ENCODE data around the gene DNAJC3.

Gene DNAJC3

DNA sequence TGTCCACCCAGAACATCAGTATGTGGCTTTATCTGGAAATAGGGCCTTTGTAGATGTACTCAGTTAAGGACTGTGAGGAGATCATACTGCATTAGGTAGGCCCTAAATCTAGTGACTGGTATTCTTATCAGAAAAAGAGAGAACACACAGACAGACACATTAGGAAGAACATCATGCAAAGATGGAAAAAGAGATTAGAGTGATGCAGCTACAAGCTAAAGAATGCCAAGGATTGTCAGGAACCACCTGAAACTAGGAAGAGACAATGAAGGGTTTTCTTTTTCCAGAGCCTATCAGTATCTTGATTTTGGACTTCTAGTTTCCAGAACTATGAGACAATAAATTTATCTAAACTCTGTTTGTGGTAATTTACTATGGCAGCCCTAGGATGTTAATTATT, 17.4 kb upstream of the DNAJC3 start:
- TF ChIP-seq, protein P1, sequence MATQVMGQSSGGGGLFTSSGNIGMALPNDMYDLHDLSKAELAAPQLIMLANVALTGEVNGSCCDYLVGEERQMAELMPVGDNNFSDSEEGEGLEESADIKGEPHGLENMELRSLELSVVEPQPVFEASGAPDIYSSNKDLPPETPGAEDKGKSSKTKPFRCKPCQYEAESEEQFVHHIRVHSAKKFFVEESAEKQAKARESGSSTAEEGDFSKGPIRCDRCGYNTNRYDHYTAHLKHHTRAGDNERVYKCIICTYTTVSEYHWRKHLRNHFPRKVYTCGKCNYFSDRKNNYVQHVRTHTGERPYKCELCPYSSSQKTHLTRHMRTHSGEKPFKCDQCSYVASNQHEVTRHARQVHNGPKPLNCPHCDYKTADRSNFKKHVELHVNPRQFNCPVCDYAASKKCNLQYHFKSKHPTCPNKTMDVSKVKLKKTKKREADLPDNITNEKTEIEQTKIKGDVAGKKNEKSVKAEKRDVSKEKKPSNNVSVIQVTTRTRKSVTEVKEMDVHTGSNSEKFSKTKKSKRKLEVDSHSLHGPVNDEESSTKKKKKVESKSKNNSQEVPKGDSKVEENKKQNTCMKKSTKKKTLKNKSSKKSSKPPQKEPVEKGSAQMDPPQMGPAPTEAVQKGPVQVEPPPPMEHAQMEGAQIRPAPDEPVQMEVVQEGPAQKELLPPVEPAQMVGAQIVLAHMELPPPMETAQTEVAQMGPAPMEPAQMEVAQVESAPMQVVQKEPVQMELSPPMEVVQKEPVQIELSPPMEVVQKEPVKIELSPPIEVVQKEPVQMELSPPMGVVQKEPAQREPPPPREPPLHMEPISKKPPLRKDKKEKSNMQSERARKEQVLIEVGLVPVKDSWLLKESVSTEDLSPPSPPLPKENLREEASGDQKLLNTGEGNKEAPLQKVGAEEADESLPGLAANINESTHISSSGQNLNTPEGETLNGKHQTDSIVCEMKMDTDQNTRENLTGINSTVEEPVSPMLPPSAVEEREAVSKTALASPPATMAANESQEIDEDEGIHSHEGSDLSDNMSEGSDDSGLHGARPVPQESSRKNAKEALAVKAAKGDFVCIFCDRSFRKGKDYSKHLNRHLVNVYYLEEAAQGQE (IDR thresholded peaks at IDR 0.05; ENCODE audit: insufficient read depth in 1 of 2, low read depth in 2 of 2, low read length in 2 of 2), result no peak
- TF ChIP-seq SIN3A (IDR thresholded peaks at IDR 0.05; ENCODE audit: borderline replicate concordance, insufficient read depth, low read length) (no peak), FOXP2 (optimal IDR thresholded peaks at IDR 0.05; ENCODE audit: borderline replicate concordance, extremely low read depth, extremely low read length, insufficient read depth) (no peak), POLR2AphosphoS5 (IDR thresholded peaks at IDR 0.05; ENCODE audit: low read depth, low read length) (no peak), TAF1 (IDR thresholded peaks at IDR 0.05; ENCODE audit: borderline replicate concordance, insufficient read depth, low read length) (no peak)

DNA sequence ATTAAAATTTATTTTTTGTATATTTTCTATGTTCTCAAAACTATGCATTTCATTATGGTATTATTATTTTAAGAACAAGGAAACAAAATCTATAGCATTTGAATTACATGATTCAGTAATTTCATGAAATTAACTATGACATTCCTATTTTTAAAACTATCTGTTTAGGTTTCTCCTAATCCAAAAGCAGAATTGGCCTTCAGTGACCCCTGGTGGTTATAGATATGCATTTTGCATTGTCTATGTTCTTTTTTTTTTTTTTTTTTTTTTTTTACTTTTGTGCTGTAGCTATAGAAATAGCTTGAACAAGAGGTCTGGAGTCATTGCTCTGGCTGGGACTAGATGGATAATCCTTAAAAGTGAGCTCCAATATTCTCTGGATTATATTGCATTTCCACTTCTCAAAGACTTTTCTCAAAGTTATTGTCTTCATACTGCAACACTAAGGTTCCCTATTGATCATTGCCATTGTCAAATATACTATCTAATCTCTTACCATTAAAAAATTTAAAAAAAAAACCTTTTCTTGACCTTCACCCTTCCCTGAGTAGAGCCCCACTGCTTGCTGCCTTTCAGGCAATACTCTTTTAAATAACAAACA, 15.9 kb upstream of the DNAJC3 start:
- TF ChIP-seq FOXP2 (optimal IDR thresholded peaks at IDR 0.05; ENCODE audit: borderline replicate concordance, extremely low read depth, extremely low read length, insufficient read depth), result no peak
- no peak for TF ChIP-seq TAF1 (IDR thresholded peaks at IDR 0.05; ENCODE audit: borderline replicate concordance, insufficient read depth, low read length)
- TF ChIP-seq, protein P1 (IDR thresholded peaks at IDR 0.05; ENCODE audit: insufficient read depth in 1 of 2, low read depth in 2 of 2, low read length in 2 of 2), result no peak
- no peak for TF ChIP-seq POLR2AphosphoS5 (IDR thresholded peaks at IDR 0.05; ENCODE audit: low read depth, low read length)
- TF ChIP-seq SIN3A (IDR thresholded peaks at IDR 0.05; ENCODE audit: borderline replicate concordance, insufficient read depth, low read length), result no peak

DNA sequence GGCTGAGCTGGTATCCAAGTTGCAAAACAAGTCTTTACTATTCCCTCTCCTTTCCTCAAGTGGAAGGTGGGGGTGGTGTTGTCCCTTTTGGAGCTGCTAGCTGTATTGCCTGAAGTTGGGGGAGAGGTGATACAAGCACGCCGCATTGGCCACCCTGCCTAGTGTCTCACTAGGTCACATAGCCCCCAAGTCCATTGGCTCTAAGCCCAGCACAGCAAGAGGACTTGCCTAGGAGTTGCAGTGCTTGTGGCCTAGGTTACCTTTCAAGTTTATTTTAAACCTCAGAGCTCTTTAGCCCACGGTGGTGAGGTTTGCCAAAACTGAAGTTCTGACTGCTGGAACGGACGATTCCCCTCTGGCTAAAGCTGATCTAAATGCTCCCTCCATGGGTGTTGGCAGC, 5.3 kb upstream of the DNAJC3 start:
- no peak for TF ChIP-seq TAF1 (IDR thresholded peaks at IDR 0.05; ENCODE audit: borderline replicate concordance, insufficient read depth, low read length)
- TF ChIP-seq, protein P1 (IDR thresholded peaks at IDR 0.05; ENCODE audit: insufficient read depth in 1 of 2, low read depth in 2 of 2, low read length in 2 of 2), result no peak
- TF ChIP-seq FOXP2 (optimal IDR thresholded peaks at IDR 0.05; ENCODE audit: borderline replicate concordance, extremely low read depth, extremely low read length, insufficient read depth), result no peak
- no peak for TF ChIP-seq POLR2AphosphoS5 (IDR thresholded peaks at IDR 0.05; ENCODE audit: low read depth, low read length)
- TF ChIP-seq SIN3A (IDR thresholded peaks at IDR 0.05; ENCODE audit: borderline replicate concordance, insufficient read depth, low read length), result no peak

DNA sequence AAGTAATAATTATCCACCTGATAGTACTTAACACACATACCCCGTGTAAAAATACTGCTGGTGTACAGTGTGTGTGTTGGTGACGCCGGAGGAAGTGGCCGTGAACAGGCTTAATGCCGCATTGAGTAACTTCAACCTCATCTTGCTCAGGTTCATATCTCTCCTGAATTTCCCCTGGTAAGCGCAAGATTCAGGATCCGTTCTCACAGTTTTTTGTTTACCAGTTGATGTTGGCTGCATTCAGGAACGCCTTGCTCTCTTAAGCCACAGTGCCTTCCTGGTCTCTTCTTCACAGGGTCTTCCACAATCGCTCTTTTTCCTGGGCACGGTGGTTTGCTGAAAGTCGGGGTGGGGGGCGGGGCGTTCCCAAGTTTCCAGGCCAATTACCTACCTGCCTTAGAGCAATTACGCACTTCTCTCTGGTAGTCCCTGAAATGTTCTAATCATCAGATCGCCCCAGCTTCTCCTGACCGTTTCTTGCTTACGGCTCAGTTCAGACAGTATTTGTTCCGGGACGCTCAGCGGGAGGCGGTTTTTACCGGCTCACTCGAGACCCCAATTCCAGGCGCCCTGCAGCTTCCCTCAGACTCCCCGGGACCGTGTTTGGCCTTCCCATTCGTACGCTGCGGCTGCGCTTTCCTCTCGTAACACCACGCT, 706 bp upstream of the DNAJC3 start:
- no peak for TF ChIP-seq TAF1 (IDR thresholded peaks at IDR 0.05; ENCODE audit: borderline replicate concordance, insufficient read depth, low read length)
- no peak for TF ChIP-seq POLR2AphosphoS5 (IDR thresholded peaks at IDR 0.05; ENCODE audit: low read depth, low read length)
- TF ChIP-seq, protein P1 (IDR thresholded peaks at IDR 0.05; ENCODE audit: insufficient read depth in 1 of 2, low read depth in 2 of 2, low read length in 2 of 2), result no peak
- no peak for TF ChIP-seq FOXP2 (optimal IDR thresholded peaks at IDR 0.05; ENCODE audit: borderline replicate concordance, extremely low read depth, extremely low read length, insufficient read depth)
- no peak for TF ChIP-seq SIN3A (IDR thresholded peaks at IDR 0.05; ENCODE audit: borderline replicate concordance, insufficient read depth, low read length)
